Suprapubic skin (tissue), 4 donors: ENCODE measurements around the gene HDGF. TPM values are rescaled to one million over a fixed set of nuclear protein-coding genes. Genes with fewer than 3 reads are reported as not detected.

Source experiments
- DNase-seq, 2 donors: peaks; one replicate each; pipeline ENCODE4 v3.0.0-alpha.2; 2019; ENCODE audit warnings: low spot score in 2 of 2
- H3K27ac ChIP-seq: fragments of 200-600 bp; sonication (generic); one replicate; pipeline ENCODE4 v1.5.1; 2019
- H3K27me3 ChIP-seq: fragments of 200-600 bp; sonication (generic); one replicate; pipeline ENCODE4 v1.5.1; 2019
- H3K36me3 ChIP-seq: fragments of 200-600 bp; sonication (generic); one replicate; pipeline ENCODE4 v1.5.1; 2019
- H3K4me1 ChIP-seq: fragments of 200-600 bp; sonication (generic); one replicate; pipeline ENCODE4 v1.5.1; 2019
- H3K4me3 ChIP-seq: fragments of 200-600 bp; sonication (generic); one replicate; pipeline ENCODE4 v1.5.1; 2019; ENCODE audit warnings: mild to moderate bottlenecking
- H3K9me3 ChIP-seq: fragments of 200-600 bp; sonication (generic); one replicate; pipeline ENCODE4 v1.5.1; 2019
- EP300 ChIP-seq: sonication (generic); formaldehyde crosslinking; IDR thresholded peaks from one replicate; pipeline ENCODE4 v1.6.1; 2017; ENCODE audit warnings: antibody characterized with exemption
- POLR2A ChIP-seq, 2 donors: fragments of 450-650 bp; IDR thresholded peaks; one replicate each; pipeline ENCODE4 v1.6.1; 2017; ENCODE audit warnings: antibody characterized with exemption in 2 of 2, mild to moderate bottlenecking in 2 of 2, moderate library complexity in 2 of 2
- POLR2AphosphoS5 ChIP-seq, 3 donors: sonication (generic); formaldehyde crosslinking; IDR thresholded peaks; one replicate each; pipeline ENCODE4 v1.6.1; 2017; ENCODE audit warnings: antibody characterized with exemption in 3 of 3
- WGBS: methylation state at CpG from one replicate; pipeline ENCODE4 v1.1.5; 2018; 5-methylcytosine and 5-hydroxymethylcytosine counted together
- total RNA-seq, 4 donors: library from RNA; depleted of rRNA; stranded (reverse); fragments of >200 nt; gene quantifications; one replicate each; pipeline ENCODE4 v1.1.0, GENCODE V29; 2016
- TF ChIP-seq, protein P1 (sequence below), 2 donors: fragments of 200-600 bp in 1 of 2; fragments of 450-650 bp in 1 of 2; sonication (generic) in 1 of 2; IDR thresholded peaks; one replicate each; pipeline ENCODE4 v1.5.1; 2016 to 2019; ENCODE audit warnings: antibody characterized with exemption in 2 of 2, mild to moderate bottlenecking in 1 of 2, moderate library complexity in 1 of 2

Gene HDGF
- total RNA-seq, 4 donors from 2014 or later: 178 to 250 (median 210) TPM

DNA sequence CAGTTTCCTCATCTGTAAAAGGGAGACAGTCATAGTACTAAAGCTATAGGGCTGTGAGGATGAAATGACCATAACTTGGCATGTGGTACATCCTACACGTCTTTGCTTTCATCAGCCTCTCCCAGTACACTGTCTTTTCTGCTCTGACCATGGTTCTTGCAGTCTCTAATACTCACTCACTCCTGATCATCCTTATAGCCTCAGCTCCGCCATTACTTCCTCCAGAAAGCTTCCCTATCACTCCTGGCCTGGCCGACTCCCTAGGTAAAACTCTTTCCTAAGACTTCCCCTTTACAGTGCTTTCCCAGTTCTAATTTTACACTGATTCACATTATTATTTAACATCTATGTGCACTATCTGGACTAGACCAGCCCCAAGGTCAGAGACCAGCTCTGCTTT is 5.6 kb downstream of the HDGF start:
- Histone ChIP-seq H3K27me3 (no peaks in the 10 kb centered on the region), H3K9me3 (no peaks in the 10 kb centered on the region), H3K36me3 (peaks cover 32% of the 10 kb centered on the region), H3K4me1 (peaks cover 59% of the 10 kb centered on the region), H3K27ac (peak overlapping the region; percentile 99), H3K4me3 (peak overlapping the region; percentile 96)
- WGBS: 64% methylated on average over 3 of the region's 3 CpGs
- DNase-seq: no peak
- TF ChIP-seq, protein P1, sequence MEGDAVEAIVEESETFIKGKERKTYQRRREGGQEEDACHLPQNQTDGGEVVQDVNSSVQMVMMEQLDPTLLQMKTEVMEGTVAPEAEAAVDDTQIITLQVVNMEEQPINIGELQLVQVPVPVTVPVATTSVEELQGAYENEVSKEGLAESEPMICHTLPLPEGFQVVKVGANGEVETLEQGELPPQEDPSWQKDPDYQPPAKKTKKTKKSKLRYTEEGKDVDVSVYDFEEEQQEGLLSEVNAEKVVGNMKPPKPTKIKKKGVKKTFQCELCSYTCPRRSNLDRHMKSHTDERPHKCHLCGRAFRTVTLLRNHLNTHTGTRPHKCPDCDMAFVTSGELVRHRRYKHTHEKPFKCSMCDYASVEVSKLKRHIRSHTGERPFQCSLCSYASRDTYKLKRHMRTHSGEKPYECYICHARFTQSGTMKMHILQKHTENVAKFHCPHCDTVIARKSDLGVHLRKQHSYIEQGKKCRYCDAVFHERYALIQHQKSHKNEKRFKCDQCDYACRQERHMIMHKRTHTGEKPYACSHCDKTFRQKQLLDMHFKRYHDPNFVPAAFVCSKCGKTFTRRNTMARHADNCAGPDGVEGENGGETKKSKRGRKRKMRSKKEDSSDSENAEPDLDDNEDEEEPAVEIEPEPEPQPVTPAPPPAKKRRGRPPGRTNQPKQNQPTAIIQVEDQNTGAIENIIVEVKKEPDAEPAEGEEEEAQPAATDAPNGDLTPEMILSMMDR (IDR thresholded peaks at IDR 0.05): no peak
- TF ChIP-seq POLR2AphosphoS5 (IDR thresholded peaks at IDR 0.05): no peak
- TF ChIP-seq EP300: no peak
- TF ChIP-seq POLR2A (IDR thresholded peaks at IDR 0.05): no peak

DNA sequence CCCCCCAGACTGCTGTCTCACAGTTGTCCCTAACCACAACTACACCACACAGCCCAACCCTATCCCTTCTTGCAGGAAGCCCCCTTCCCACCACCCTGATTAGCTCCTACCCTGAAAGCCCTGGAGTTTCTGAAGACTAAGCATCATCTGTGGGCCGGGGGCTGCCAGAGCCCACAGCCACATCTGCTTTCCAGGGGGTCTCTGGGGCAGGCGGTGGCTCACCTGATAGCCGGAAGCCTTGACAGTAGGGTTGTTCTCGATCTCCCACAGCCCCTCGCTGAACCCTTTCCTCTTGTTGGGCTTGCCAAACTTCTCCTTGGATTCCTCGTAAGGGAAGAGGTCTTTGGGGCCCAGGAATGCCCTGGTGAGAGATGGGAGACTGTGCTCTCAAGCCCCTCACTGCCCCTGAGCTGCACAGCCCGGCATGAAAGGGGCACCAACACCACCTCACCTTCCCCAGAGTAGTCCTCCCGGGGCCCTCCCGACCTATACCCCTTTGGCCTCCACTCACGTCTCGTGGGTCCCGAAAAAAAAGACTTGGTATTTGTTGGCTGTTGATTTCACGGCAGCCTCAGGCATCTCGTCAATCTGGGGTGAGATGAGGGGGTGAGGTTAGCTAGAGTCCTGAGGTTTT is 6.6 kb downstream of the HDGF start:
- H3K36me3 ChIP-seq: peaks cover 32% of the 10 kb centered on the region
- H3K27me3 ChIP-seq: no peaks in the 10 kb centered on the region
- no peak overlapping the region for H3K4me3 ChIP-seq
- TF ChIP-seq POLR2A (IDR thresholded peaks at IDR 0.05): no peak
- no peak for TF ChIP-seq EP300
- no peak for TF ChIP-seq POLR2AphosphoS5 (IDR thresholded peaks at IDR 0.05)
- peak overlapping the region; percentile 99 for H3K27ac ChIP-seq
- H3K4me1 ChIP-seq: peaks cover 64% of the 10 kb centered on the region
- no peak for DNase-seq
- 79% methylated on average over 14 of the region's 14 CpGs for WGBS
- no peaks in the 10 kb centered on the region for H3K9me3 ChIP-seq

DNA sequence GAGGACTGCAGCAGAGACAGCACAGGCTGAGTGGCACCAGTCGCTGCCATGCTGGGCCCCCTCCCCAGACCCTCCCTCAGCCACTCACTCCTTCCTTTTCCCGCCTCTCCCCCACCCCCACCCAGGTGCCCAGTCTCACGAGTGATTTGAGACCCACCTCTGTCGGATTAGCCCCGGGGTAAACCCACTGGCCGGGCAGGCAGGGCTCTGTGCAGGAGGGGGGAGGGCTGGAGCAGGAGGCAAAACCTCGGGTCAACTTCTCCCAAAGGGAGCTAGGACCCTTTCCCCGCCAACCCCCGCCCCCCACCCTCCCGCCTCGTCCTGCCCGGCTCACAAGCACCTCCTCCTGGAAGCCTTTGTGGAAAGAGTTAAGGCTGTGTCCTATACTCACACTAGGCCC is 7.1 kb downstream of the HDGF start:
- Histone ChIP-seq H3K9me3 (no peaks in the 10 kb centered on the region), H3K27ac (peak overlapping the region; percentile 36), H3K4me1 (peaks cover 61% of the 10 kb centered on the region), H3K27me3 (no peaks in the 10 kb centered on the region), H3K36me3 (peaks cover 32% of the 10 kb centered on the region), H3K4me3 (no peak overlapping the region)
- DNase-seq: no peak
- TF ChIP-seq EP300: no peak
- TF ChIP-seq POLR2A (IDR thresholded peaks at IDR 0.05): no peak
- TF ChIP-seq, protein P1 (IDR thresholded peaks at IDR 0.05): no peak
- TF ChIP-seq POLR2AphosphoS5 (IDR thresholded peaks at IDR 0.05): no peak
- WGBS: 79% methylated on average over 9 of the region's 12 CpGs

DNA sequence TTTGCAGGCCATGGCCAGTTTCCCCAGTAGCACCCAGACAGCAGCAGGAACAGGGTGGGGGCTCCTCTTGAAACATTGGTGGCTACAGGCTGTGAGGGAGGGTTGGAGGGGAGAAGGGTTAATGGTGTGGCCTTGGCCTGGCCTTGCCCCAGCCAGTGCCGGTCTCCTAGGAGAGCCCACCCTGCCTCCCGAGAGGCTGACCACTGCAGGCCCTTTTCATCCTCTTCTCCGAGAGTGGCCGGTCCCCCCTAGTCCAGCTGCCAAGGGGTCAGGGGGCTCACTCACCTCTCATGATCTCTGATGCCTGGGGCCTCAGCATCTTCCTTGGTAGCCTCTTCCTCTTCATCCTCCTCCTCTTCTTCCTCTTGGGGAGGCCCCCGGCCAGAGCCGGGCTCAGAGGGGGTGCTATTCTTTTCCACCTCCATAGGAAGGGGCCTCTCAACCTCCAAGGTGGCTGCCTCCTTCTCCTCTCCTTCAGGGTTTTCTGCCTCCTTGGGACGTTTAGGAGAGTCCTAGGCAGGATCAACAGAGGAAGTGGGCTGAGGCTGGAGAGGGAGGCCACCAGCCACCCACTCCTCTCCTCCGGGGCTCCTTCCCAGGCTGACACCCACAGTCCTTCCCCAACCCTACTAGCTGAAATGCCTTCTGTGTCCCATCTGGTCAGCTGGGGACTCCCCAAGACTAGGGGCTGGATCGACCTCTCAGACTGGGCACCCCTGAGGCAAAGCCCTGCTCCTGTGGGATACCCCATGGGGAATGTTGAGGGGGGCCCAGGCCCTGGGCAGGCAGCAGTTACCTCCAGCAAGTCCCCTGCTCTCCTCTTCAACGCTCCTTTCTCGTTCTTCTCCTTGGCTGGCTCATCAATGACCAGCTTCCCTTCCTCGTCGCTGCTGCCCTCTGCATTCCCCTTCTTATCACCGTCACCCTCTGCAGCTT is 7.8 kb downstream of the HDGF start:
- WGBS: 82% methylated on average over 13 of the region's 14 CpGs
- Histone ChIP-seq H3K36me3 (peaks cover 32% of the 10 kb centered on the region), H3K4me1 (peaks cover 54% of the 10 kb centered on the region)

DNA sequence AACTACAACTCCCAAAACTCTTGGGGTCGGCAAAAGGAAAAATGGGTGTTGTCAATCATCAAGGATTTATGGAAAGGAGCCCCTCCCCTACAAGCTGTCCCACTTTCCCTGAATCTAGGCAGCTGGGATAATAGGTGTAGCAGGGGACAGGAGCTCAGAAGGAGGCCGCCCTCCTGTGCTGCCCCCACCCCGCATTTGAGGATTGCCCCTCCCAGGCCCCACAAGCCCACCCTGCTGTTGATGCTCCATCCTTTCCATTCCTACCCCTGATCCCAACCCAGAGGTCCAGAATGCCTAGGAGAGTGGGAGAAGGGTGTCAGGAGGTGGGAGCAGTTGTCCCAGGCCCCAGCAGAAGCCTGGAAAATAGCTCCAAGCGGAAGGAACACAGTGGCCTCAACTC is 8.7 kb downstream of the HDGF start:
- no peak for DNase-seq
- TF ChIP-seq EP300 (no peak), POLR2A (IDR thresholded peaks at IDR 0.05) (no peak), POLR2AphosphoS5 (IDR thresholded peaks at IDR 0.05) (no peak)
- TF ChIP-seq, protein P1 (IDR thresholded peaks at IDR 0.05): no peak
- no peaks in the 10 kb centered on the region for H3K27me3 ChIP-seq
- no peak overlapping the region for H3K4me3 ChIP-seq
- peaks cover 39% of the 10 kb centered on the region for H3K36me3 ChIP-seq
- WGBS: 92% methylated on average over 3 of the region's 4 CpGs
- no peaks in the 10 kb centered on the region for H3K9me3 ChIP-seq
- peaks cover 46% of the 10 kb centered on the region for H3K4me1 ChIP-seq
- no peak overlapping the region for H3K27ac ChIP-seq

More for the DNA sequence above, 7.8 kb downstream of the HDGF start:
- Histone ChIP-seq H3K9me3 (no peaks in the 10 kb centered on the region), H3K27ac (no peak overlapping the region), H3K27me3 (no peaks in the 10 kb centered on the region), H3K4me3 (no peak overlapping the region)
- TF ChIP-seq EP300 (no peak), POLR2A (IDR thresholded peaks at IDR 0.05) (no peak), POLR2AphosphoS5 (IDR thresholded peaks at IDR 0.05) (no peak)
- TF ChIP-seq, protein P1 (IDR thresholded peaks at IDR 0.05): no peak
- no peak for DNase-seq
